Measurements from ENCODE around the gene BEGAIN. TPM values are rescaled to one million over a fixed set of nuclear protein-coding genes. Genes with fewer than 3 reads are reported as not detected.

The BEGAIN gene
- total and polyA plus RNA-seq, 7 experiments from 2014 or later: 0.38 to 2.4 (median 1.5) TPM

GRCh38 chr14:100558966-100559365, 28.3 kb downstream of the BEGAIN start:
- ChIA-PET CTCF (no interaction called here), POLR2A (no interaction called here)
- Mint-ChIP-seq H3K27me3 (peaks cover 0 to 20% (median 0%) of the 10 kb centered on the region in 5 donors), H3K4me1 (peaks cover 0 to 14% (median 5%) of the 10 kb centered on the region in 7 donors), H3K27ac (no peak overlapping the region), H3K36me3 (no peaks in the 10 kb centered on the region), H3K9me3 (peaks cover 0 to 2% (median 0%) of the 10 kb centered on the region in 11 donors), H3K4me3 (no peak overlapping the region)
- no peak for DNase-seq
- H3K36me3 ChIP-seq (ENCODE audit: control insufficient read depth in 2 of 3, insufficient read depth in 3 of 3, low read length in 3 of 3): no peaks in the 10 kb centered on the region
- H3K27me3 ChIP-seq (ENCODE audit: control insufficient read depth in 2 of 2, insufficient read depth in 2 of 2, low read length in 2 of 2): no peaks in the 10 kb centered on the region
- H3K4me3 ChIP-seq (ENCODE audit: low read length): no peak overlapping the region
- ATAC-seq: no peak
- no peak overlapping the region for H3K27ac ChIP-seq (ENCODE audit: low read depth, low read length)
- intact Hi-C loops (cut with micrococcal nuclease): no loop called here
- no peaks in the 10 kb centered on the region for H3K4me1 ChIP-seq (ENCODE audit: control insufficient read depth in 2 of 2, insufficient read depth in 2 of 2, low read length in 2 of 2)
- no peaks in the 10 kb centered on the region for H3K9me3 ChIP-seq (ENCODE audit: control insufficient read depth in 2 of 3, low read length in 3 of 3)

- peaks cover 0 to 2% (median 0%) of the 10 kb centered on the region in 11 donors for H3K9me3 Mint-ChIP-seq
- no peak overlapping the region for H3K4me3 Mint-ChIP-seq
- peaks cover 0 to 14% (median 5%) of the 10 kb centered on the region in 7 donors for H3K4me1 Mint-ChIP-seq
- ChIA-PET CTCF (no interaction called here), POLR2A (no interaction called here)
- H3K27ac ChIP-seq (ENCODE audit: low read depth, low read length): no peak overlapping the region
- ATAC-seq (no peak), DNase-seq (no peak)
- no peaks in the 10 kb centered on the region for H3K27me3 ChIP-seq (ENCODE audit: control insufficient read depth in 2 of 2, insufficient read depth in 2 of 2, low read length in 2 of 2)
- H3K36me3 Mint-ChIP-seq: no peaks in the 10 kb centered on the region
- peak overlapping the region in 2 of 9 donors; percentile 54 to 83 for H3K27ac Mint-ChIP-seq
- H3K9me3 ChIP-seq (ENCODE audit: control insufficient read depth in 2 of 3, low read length in 3 of 3): no peaks in the 10 kb centered on the region
- intact Hi-C loops (cut with micrococcal nuclease): no loop called here
- H3K4me3 ChIP-seq (ENCODE audit: low read length): no peak overlapping the region
- no peaks in the 10 kb centered on the region for H3K4me1 ChIP-seq (ENCODE audit: control insufficient read depth in 2 of 2, insufficient read depth in 2 of 2, low read length in 2 of 2)
- peaks cover 0 to 20% (median 0%) of the 10 kb centered on the region in 5 donors for H3K27me3 Mint-ChIP-seq
- no peaks in the 10 kb centered on the region for H3K36me3 ChIP-seq (ENCODE audit: control insufficient read depth in 2 of 3, insufficient read depth in 3 of 3, low read length in 3 of 3)
Measured at GRCh38 chr14:100558226-100558625, 29.0 kb downstream of the BEGAIN start.

GRCh38 chr14:100557658-100558057, 29.6 kb downstream of the BEGAIN start:
- no peak overlapping the region for H3K27ac ChIP-seq (ENCODE audit: low read depth, low read length)
- Mint-ChIP-seq H3K27me3 (peaks cover 0 to 19% (median 0%) of the 10 kb centered on the region in 5 donors), H3K4me3 (no peak overlapping the region), H3K9me3 (peaks cover 0 to 2% (median 0%) of the 10 kb centered on the region in 11 donors), H3K4me1 (peaks cover 0 to 14% (median 5%) of the 10 kb centered on the region in 7 donors), H3K27ac (peak overlapping the region in 2 of 9 donors; percentile 6 to 54), H3K36me3 (no peaks in the 10 kb centered on the region)
- H3K4me1 ChIP-seq (ENCODE audit: control insufficient read depth in 2 of 2, insufficient read depth in 2 of 2, low read length in 2 of 2): no peaks in the 10 kb centered on the region
- no peaks in the 10 kb centered on the region for H3K9me3 ChIP-seq (ENCODE audit: control insufficient read depth in 2 of 3, low read length in 3 of 3)
- intact Hi-C loops (cut with micrococcal nuclease): no loop called here
- no peak overlapping the region for H3K4me3 ChIP-seq (ENCODE audit: low read length)
- POLR2A ChIA-PET: no interaction called here
- ATAC-seq: peak; percentile 42
- no peak for DNase-seq
- CTCF ChIA-PET: no interaction called here
- H3K27me3 ChIP-seq (ENCODE audit: control insufficient read depth in 2 of 2, insufficient read depth in 2 of 2, low read length in 2 of 2): no peaks in the 10 kb centered on the region
- no peaks in the 10 kb centered on the region for H3K36me3 ChIP-seq (ENCODE audit: control insufficient read depth in 2 of 3, insufficient read depth in 3 of 3, low read length in 3 of 3)

- Mint-ChIP-seq H3K36me3 (no peaks in the 10 kb centered on the region), H3K27ac (no peak overlapping the region), H3K4me3 (no peak overlapping the region), H3K9me3 (peaks cover 0 to 2% (median 0%) of the 10 kb centered on the region in 11 donors), H3K4me1 (peaks cover 0 to 14% (median 5%) of the 10 kb centered on the region in 7 donors), H3K27me3 (peaks cover 0 to 15% (median 0%) of the 10 kb centered on the region in 5 donors)
- Histone ChIP-seq H3K4me3 (ENCODE audit: low read length) (no peak overlapping the region), H3K27ac (ENCODE audit: low read depth, low read length) (no peak overlapping the region), H3K4me1 (ENCODE audit: control insufficient read depth in 2 of 2, insufficient read depth in 2 of 2, low read length in 2 of 2) (no peaks in the 10 kb centered on the region), H3K9me3 (ENCODE audit: control insufficient read depth in 2 of 3, low read length in 3 of 3) (no peaks in the 10 kb centered on the region), H3K36me3 (ENCODE audit: control insufficient read depth in 2 of 3, insufficient read depth in 3 of 3, low read length in 3 of 3) (no peaks in the 10 kb centered on the region), H3K27me3 (ENCODE audit: control insufficient read depth in 2 of 2, insufficient read depth in 2 of 2, low read length in 2 of 2) (no peaks in the 10 kb centered on the region)
- intact Hi-C loops (cut with micrococcal nuclease): no loop called here
- CTCF ChIA-PET: interaction anchor here (1.6 kb wide), 1 partner anchor 89 kb away, joined by 4 read pairs; no protein-coding TSS in a partner anchor
- ATAC-seq (no peak), DNase-seq (no peak)
- POLR2A ChIA-PET: no interaction called here
Measured at GRCh38 chr14:100556936-100557505, 30.2 kb downstream of the BEGAIN start.

- Histone ChIP-seq H3K4me1 (ENCODE audit: control insufficient read depth in 2 of 2, insufficient read depth in 2 of 2, low read length in 2 of 2) (no peaks in the 10 kb centered on the region), H3K27me3 (ENCODE audit: control insufficient read depth in 2 of 2, insufficient read depth in 2 of 2, low read length in 2 of 2) (no peaks in the 10 kb centered on the region), H3K36me3 (ENCODE audit: control insufficient read depth in 2 of 3, insufficient read depth in 3 of 3, low read length in 3 of 3) (no peaks in the 10 kb centered on the region), H3K4me3 (ENCODE audit: low read length) (no peak overlapping the region), H3K9me3 (ENCODE audit: control insufficient read depth in 2 of 3, low read length in 3 of 3) (no peaks in the 10 kb centered on the region), H3K27ac (ENCODE audit: low read depth, low read length) (no peak overlapping the region)
- POLR2A ChIA-PET: no interaction called here
- Mint-ChIP-seq H3K4me1 (peaks cover 0 to 14% (median 5%) of the 10 kb centered on the region in 7 donors), H3K27ac (no peak overlapping the region), H3K36me3 (no peaks in the 10 kb centered on the region), H3K9me3 (peaks cover 0 to 2% (median 0%) of the 10 kb centered on the region in 11 donors), H3K27me3 (peaks cover 0 to 15% (median 0%) of the 10 kb centered on the region in 5 donors), H3K4me3 (no peak overlapping the region)
- no peak for DNase-seq
- ATAC-seq: no peak
- intact Hi-C loops (cut with micrococcal nuclease): no loop called here
- CTCF ChIA-PET: interaction anchor here (1.6 kb wide), 1 partner anchor 90 kb away, joined by 4 read pairs; no protein-coding TSS in a partner anchor
Measured at GRCh38 chr14:100556140-100556475, 31.1 kb downstream of the BEGAIN start.

GRCh38 chr14:100555436-100556139, 31.6 kb downstream of the BEGAIN start:
- Histone ChIP-seq H3K4me1 (ENCODE audit: control insufficient read depth in 2 of 2, insufficient read depth in 2 of 2, low read length in 2 of 2) (no peaks in the 10 kb centered on the region), H3K9me3 (ENCODE audit: control insufficient read depth in 2 of 3, low read length in 3 of 3) (no peaks in the 10 kb centered on the region), H3K4me3 (ENCODE audit: low read length) (no peak overlapping the region), H3K27ac (ENCODE audit: low read depth, low read length) (no peak overlapping the region), H3K27me3 (ENCODE audit: control insufficient read depth in 2 of 2, insufficient read depth in 2 of 2, low read length in 2 of 2) (no peaks in the 10 kb centered on the region), H3K36me3 (ENCODE audit: control insufficient read depth in 2 of 3, insufficient read depth in 3 of 3, low read length in 3 of 3) (no peaks in the 10 kb centered on the region)
- no peaks in the 10 kb centered on the region for H3K36me3 Mint-ChIP-seq
- CTCF ChIA-PET: interaction anchor here (1.6 kb wide), 1 partner anchor 90 kb away, joined by 4 read pairs; no protein-coding TSS in a partner anchor
- H3K4me1 Mint-ChIP-seq: peaks cover 0 to 14% (median 5%) of the 10 kb centered on the region in 7 donors
- H3K4me3 Mint-ChIP-seq: peak overlapping the region in 1 of 10 donors; percentile 43
- intact Hi-C loops (cut with micrococcal nuclease): no loop called here
- peaks cover 0 to 15% (median 0%) of the 10 kb centered on the region in 5 donors for H3K27me3 Mint-ChIP-seq
- ATAC-seq: no peak
- no peak overlapping the region for H3K27ac Mint-ChIP-seq
- DNase-seq: no peak
- POLR2A ChIA-PET: no interaction called here
- H3K9me3 Mint-ChIP-seq: peaks cover 0 to 2% (median 0%) of the 10 kb centered on the region in 11 donors

Data from naive thymus-derived CD4-positive, alpha-beta T cell (primary cell).